PC-3 (cell line): ENCODE results near the gene KYNU.
"Not testable (repeated sequence)": the region's sequence is repeated elsewhere in the genome, so short reads cannot be mapped to it uniquely, and the experiment has no call there.

Source experiments
- CTCF ChIP-seq: fragments of 300-600 bp; sonication (generic); conservative IDR thresholded peaks from 2 replicates; pipeline ENCODE4 v1.5.1; 2017; ENCODE audit warnings: antibody characterized with exemption, low read depth, mild to moderate bottlenecking, low read length
- EZH2 ChIP-seq: fragments of 300-600 bp; sonication (generic); IDR thresholded peaks from one replicate; pipeline ENCODE4 v1.6.1; 2017; ENCODE audit warnings: antibody characterized with exemption, mild to moderate bottlenecking, low read length; ENCODE audit not compliant: unreplicated experiment

DNA sequence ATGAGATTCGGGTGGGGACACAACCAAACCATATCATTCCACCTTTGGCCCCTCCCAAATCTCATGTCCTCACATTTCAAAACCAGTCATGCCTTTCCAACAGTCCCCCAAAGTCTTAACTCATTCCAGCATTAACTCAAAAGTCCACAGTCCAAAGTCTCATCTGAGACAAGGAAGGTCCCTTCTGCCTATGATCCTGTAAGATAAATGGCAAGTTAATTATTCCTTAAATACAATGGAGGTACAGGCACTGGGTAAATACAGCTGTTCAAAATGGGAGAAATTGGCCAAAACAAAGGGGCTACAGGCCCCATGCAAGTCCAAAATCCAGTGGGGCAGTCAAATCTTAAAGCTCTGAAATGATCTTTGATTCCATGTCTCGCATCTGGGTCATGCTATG, 71.3 kb downstream of the KYNU start:
- not testable (repeated sequence) for TF ChIP-seq EZH2, CTCF
